ENCODE results near the gene SYT17. TPM values are rescaled to one million over a fixed set of nuclear protein-coding genes. Genes with fewer than 3 reads are reported as not detected.

Gene SYT17
- polyA plus RNA-seq, 2 of the 4 experiments (the other 2 are of a cell fraction), result 9.8 to 18.7 TPM

DNA sequence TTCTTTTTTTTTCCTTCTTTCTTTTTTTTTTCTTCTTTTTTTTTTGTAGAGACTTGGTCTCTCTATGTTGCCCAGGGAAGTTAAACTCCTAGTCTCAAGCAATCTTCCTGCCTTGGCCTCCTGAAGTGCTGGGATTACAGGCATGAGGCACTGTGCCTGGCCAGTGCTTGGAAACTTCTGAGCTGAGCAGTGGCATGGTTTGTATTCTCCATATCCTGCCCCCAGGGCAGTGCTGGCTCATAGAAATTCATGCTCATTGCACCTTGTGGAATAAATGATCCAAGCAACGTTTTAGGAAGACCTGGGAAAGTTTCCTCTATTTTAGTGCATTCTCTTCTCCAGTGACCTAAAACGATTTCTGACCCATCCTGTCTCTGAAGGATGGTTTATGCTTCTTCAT, 16.7 kb upstream of the SYT17 start:
- FAIRE-seq (no peak), DNase-seq (ENCODE audit: low read depth in 1 of 2, low spot score in 1 of 2) (no peak), ATAC-seq (no peak)
- Histone ChIP-seq H3K4me3 (no peak overlapping the region), H3K9me3 (peaks cover 15% of the 10 kb centered on the region; the same call in 1 of the 3 replicates), H3K4me1 (no peaks in the 10 kb centered on the region), H3K27ac (no peak overlapping the region), H3K4me2 (no peak overlapping the region)
- TF ChIP-seq CBX2 (IDR thresholded peaks at IDR 0.05; ENCODE audit: borderline replicate concordance, low read depth) (no peak), PHF8 (IDR thresholded peaks at IDR 0.05; ENCODE audit: borderline replicate concordance, low read depth) (no peak), HDAC2 (IDR thresholded peaks at IDR 0.05) (no peak)
- TF ChIP-seq, protein P1, sequence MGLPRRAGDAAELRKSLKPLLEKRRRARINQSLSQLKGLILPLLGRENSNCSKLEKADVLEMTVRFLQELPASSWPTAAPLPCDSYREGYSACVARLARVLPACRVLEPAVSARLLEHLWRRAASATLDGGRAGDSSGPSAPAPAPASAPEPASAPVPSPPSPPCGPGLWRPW (IDR thresholded peaks at IDR 0.05), result no peak
- TF ChIP-seq, protein P2, sequence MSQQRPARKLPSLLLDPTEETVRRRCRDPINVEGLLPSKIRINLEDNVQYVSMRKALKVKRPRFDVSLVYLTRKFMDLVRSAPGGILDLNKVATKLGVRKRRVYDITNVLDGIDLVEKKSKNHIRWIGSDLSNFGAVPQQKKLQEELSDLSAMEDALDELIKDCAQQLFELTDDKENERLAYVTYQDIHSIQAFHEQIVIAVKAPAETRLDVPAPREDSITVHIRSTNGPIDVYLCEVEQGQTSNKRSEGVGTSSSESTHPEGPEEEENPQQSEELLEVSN (IDR thresholded peaks at IDR 0.05; ENCODE audit: borderline replicate concordance, low read depth), result no peak
- WGBS (ENCODE audit: missing lambda C conversion rate), result 14% methylated on average over 2 of the region's 2 CpGs
- CTCF ChIA-PET, result interaction anchor here (0.7 to 1.7 kb wide), 6 partner anchors 10 to 351 kb away, joined by 3 to 5 read pairs (median 4); no protein-coding TSS in a partner anchor
- POLR2A ChIA-PET, result no interaction called here

DNA sequence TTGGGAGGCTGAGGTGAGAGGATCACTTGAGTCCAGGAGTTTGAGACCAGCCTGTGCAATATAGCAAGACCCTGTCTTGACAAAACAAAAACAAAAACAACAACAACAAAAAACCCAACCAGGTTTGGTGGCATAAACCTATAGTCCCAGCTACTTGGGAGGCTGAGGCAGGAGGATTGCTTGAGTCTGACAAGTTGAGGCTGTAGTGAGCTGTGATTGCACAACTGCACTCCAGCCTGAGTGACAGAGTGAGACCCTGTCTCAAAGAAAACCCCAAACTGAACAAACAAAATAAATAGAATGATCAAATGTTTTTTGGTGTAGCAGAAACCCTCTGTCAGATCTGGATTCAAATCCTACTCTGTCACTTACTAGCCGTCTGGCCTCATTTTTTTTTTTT, 16.0 kb upstream of the SYT17 start:
- Histone ChIP-seq H3K9me3 (peaks cover 15% of the 10 kb centered on the region; the same call in 1 of the 3 replicates), H3K4me1 (no peaks in the 10 kb centered on the region), H3K4me3 (no peak overlapping the region), H3K27ac (no peak overlapping the region), H3K4me2 (no peak overlapping the region)
- no peak for FAIRE-seq
- POLR2A ChIA-PET, result no interaction called here
- 71% methylated on average over 1 of the region's 1 CpG for WGBS (ENCODE audit: missing lambda C conversion rate)
- TF ChIP-seq KDM1A (IDR thresholded peaks at IDR 0.05; ENCODE audit: low read depth) (no peak), NPAS2 (CRISPR knock-in tag; IDR thresholded peaks at IDR 0.05; ENCODE audit: borderline replicate concordance) (no peak), KDM5A (IDR thresholded peaks at IDR 0.05) (no peak), MAFK (IDR thresholded peaks at IDR 0.05; ENCODE audit: partially characterized antibody) (no peak), CBX8 (IDR thresholded peaks at IDR 0.05) (no peak), ZNF302 (CRISPR knock-in tag; IDR thresholded peaks at IDR 0.05) (no peak), NFE2L2 (conservative IDR thresholded peaks at IDR 0.05; ENCODE audit: low read length) (no peak), RARB (CRISPR knock-in tag; IDR thresholded peaks at IDR 0.05) (no peak), GATA3 (IDR thresholded peaks at IDR 0.05; ENCODE audit: borderline replicate concordance) (no peak), CHD2 (IDR thresholded peaks at IDR 0.05; ENCODE audit: low read length, partially characterized antibody) (no peak), EHMT2 (IDR thresholded peaks at IDR 0.05; ENCODE audit: low read depth) (no peak), POLR2AphosphoS2 (conservative IDR thresholded peaks at IDR 0.05; ENCODE audit: low read length) (no peak), HDAC2 (IDR thresholded peaks at IDR 0.05) (no peak), CBX2 (IDR thresholded peaks at IDR 0.05; ENCODE audit: borderline replicate concordance, low read depth) (no peak), HOXA7 (CRISPR knock-in tag; IDR thresholded peaks at IDR 0.05) (no peak)
- TF ChIP-seq, protein P3, sequence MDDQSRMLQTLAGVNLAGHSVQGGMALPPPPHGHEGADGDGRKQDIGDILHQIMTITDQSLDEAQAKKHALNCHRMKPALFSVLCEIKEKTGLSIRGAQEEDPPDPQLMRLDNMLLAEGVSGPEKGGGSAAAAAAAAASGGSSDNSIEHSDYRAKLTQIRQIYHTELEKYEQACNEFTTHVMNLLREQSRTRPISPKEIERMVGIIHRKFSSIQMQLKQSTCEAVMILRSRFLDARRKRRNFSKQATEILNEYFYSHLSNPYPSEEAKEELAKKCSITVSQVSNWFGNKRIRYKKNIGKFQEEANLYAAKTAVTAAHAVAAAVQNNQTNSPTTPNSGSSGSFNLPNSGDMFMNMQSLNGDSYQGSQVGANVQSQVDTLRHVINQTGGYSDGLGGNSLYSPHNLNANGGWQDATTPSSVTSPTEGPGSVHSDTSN (IDR thresholded peaks at IDR 0.05), result no peak
- CTCF ChIA-PET, result interaction anchor here (1.0 to 1.7 kb wide), 4 partner anchors 10 to 66 kb away, joined by 3 to 5 read pairs (median 4); no protein-coding TSS in a partner anchor
- ATAC-seq, result no peak
- no peak for DNase-seq (ENCODE audit: low read depth in 1 of 2, low spot score in 1 of 2)

DNA sequence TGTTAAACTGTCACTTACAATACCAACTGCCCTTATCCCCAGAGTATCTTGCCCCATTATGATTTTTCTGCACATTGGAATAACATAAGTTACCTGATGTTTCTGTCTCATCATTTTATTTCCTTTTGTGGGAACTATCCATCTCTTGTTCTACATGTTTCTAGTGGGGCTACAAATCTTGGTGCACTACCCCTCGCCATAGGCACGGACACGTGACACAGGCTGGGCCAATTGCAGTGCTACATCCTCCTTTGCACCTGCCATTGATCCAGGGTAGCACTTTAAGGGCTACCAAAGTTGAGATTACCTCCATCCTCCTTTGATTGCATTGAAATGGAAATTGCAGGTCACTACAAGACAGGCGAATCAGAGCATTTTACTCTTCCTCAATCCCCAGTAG, 14.2 kb upstream of the SYT17 start:
- DNase-seq (ENCODE audit: low read depth in 1 of 2, low spot score in 1 of 2), result peak; percentile 59 to 79
- Histone ChIP-seq H3K4me1 (no peaks in the 10 kb centered on the region), H3K27ac (no peak overlapping the region), H3K9me3 (0 out of 3 replicates have a peak, but pooled peaks cover 3% of the 10 kb centered on the region), H3K4me2 (no peak overlapping the region), H3K4me3 (no peak overlapping the region)
- WGBS (ENCODE audit: missing lambda C conversion rate), result 26% methylated on average over 4 of the region's 4 CpGs
- POLR2A ChIA-PET, result no interaction called here
- peak in 1 of 2 experiments; percentile 77; a peak in 3 of 6 replicates for ATAC-seq
- CTCF ChIA-PET, result interaction anchor here (1.5 to 1.6 kb wide), 2 partner anchors 9 to 68 kb away, joined by 4 read pairs; no protein-coding TSS in a partner anchor
- FAIRE-seq, result no peak
- no peak for TF ChIP-seq SREBF2 (IDR thresholded peaks at IDR 0.05)
- no peak for TF ChIP-seq ZFP36 (IDR thresholded peaks at IDR 0.05; ENCODE audit: borderline replicate concordance, partially characterized antibody)
- no peak for TF ChIP-seq RAD21 (conservative IDR thresholded peaks at IDR 0.05 in 1 of 2, IDR thresholded peaks at IDR 0.05 in 1 of 2)
- TF ChIP-seq ZNF302 (CRISPR knock-in tag; IDR thresholded peaks at IDR 0.05), result peak; percentile 78; the same call in 1 of the 2 replicates
- TF ChIP-seq, protein P4, sequence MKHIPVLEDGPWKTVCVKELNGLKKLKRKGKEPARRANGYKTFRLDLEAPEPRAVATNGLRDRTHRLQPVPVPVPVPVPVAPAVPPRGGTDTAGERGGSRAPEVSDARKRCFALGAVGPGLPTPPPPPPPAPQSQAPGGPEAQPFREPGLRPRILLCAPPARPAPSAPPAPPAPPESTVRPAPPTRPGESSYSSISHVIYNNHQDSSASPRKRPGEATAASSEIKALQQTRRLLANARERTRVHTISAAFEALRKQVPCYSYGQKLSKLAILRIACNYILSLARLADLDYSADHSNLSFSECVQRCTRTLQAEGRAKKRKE (CRISPR knock-in tag; IDR thresholded peaks at IDR 0.05; ENCODE audit: low read depth), result no peak
- TF ChIP-seq NPAS2 (CRISPR knock-in tag; IDR thresholded peaks at IDR 0.05; ENCODE audit: borderline replicate concordance), result 0 out of 2 replicates have a peak, but pooled peaks have one; percentile 60
- TF ChIP-seq JUN (IDR thresholded peaks at IDR 0.05), result no peak
- TF ChIP-seq EHMT2 (IDR thresholded peaks at IDR 0.05; ENCODE audit: low read depth), result peak; percentile 62; the same call in 1 of the 2 replicates
- TF ChIP-seq FOXS1 (CRISPR knock-in tag; IDR thresholded peaks at IDR 0.05), result peak; percentile 55; the same call in 1 of the 2 replicates
- TF ChIP-seq, protein P5, sequence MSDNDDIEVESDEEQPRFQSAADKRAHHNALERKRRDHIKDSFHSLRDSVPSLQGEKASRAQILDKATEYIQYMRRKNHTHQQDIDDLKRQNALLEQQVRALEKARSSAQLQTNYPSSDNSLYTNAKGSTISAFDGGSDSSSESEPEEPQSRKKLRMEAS (IDR thresholded peaks at IDR 0.05), result peak; percentile 69
- TF ChIP-seq MAFK (IDR thresholded peaks at IDR 0.05; ENCODE audit: partially characterized antibody), result no peak
- TF ChIP-seq NR3C1 (IDR thresholded peaks at IDR 0.05), result no peak
- no peak for TF ChIP-seq KDM1A (IDR thresholded peaks at IDR 0.05; ENCODE audit: low read depth)
- no peak for TF ChIP-seq PHF8 (IDR thresholded peaks at IDR 0.05; ENCODE audit: borderline replicate concordance, low read depth)
- TF ChIP-seq HOXB13 (CRISPR knock-in tag; IDR thresholded peaks at IDR 0.05; ENCODE audit: low read depth), result 0 out of 2 replicates have a peak, but pooled peaks have one; percentile 39
- no peak for TF ChIP-seq ZC3H11A (IDR thresholded peaks at IDR 0.05)
- 0 out of 2 replicates have a peak, but pooled peaks have one; percentile 66 for TF ChIP-seq EHF (CRISPR knock-in tag; IDR thresholded peaks at IDR 0.05)
- TF ChIP-seq EP300 (IDR thresholded peaks at IDR 0.05), result no peak
- TF ChIP-seq MYC (IDR thresholded peaks at IDR 0.05; ENCODE audit: borderline replicate concordance, low read length), result no peak
- TF ChIP-seq BHLHE40 (IDR thresholded peaks at IDR 0.05; ENCODE audit: low read depth, low read length), result no peak
- no peak for TF ChIP-seq HOXA7 (CRISPR knock-in tag; IDR thresholded peaks at IDR 0.05)

All from A549 (cell line).